ENCODE measurements around the gene ODF4.
"Not testable (repeated sequence)": the region's sequence is repeated elsewhere in the genome, so short reads cannot be mapped to it uniquely, and the experiment has no call there.

The ODF4 gene

GRCh38 chr17:8326511-8327302, 12.9 kb upstream of the ODF4 start:
- DNase-seq, result no peak

GRCh38 chr17:8327303-8327649, 12.4 kb upstream of the ODF4 start:
- DNase-seq, result no peak

GRCh38 chr17:8332128-8332527, 7.5 kb upstream of the ODF4 start:
- no peak for DNase-seq

- no peak for DNase-seq
Measured at GRCh38 chr17:8332688-8333087, 7.0 kb upstream of the ODF4 start.

GRCh38 chr17:8333281-8333680, 6.4 kb upstream of the ODF4 start:
- no peak for DNase-seq

GRCh38 chr17:8337802-8338752, 1.6 kb upstream of the ODF4 start:
- peak in 1 of 2 experiments; percentile 19 for DNase-seq

GRCh38 chr17:8338753-8339140, 893 bp upstream of the ODF4 start:
- DNase-seq, result no peak

GRCh38 chr17:8341456-8341855, 1.8 kb downstream of the ODF4 start:
- DNase-seq, result no peak

GRCh38 chr17:8345052-8345690, 5.5 kb downstream of the ODF4 start:
- no peak for DNase-seq

GRCh38 chr17:8345951-8346665, 6.5 kb downstream of the ODF4 start:
- DNase-seq, result no peak

GRCh38 chr17:8347001-8347400, 7.4 kb downstream of the ODF4 start:
- not testable (repeated sequence) for DNase-seq

GRCh38 chr17:8350339-8350738, 10.7 kb downstream of the ODF4 start:
- no peak for DNase-seq

- no peak for DNase-seq
Measured at GRCh38 chr17:8353736-8354135, 14.1 kb downstream of the ODF4 start.

- DNase-seq, result no peak
Measured at GRCh38 chr17:8354236-8354635, 14.6 kb downstream of the ODF4 start.

- no peak for DNase-seq
Measured at GRCh38 chr17:8357910-8358309, 18.3 kb downstream of the ODF4 start.

- peak; percentile 69 to 74 for DNase-seq
Measured at GRCh38 chr17:8359769-8360168, 20.1 kb downstream of the ODF4 start.

- peak; percentile 14 to 15 for DNase-seq
Measured at GRCh38 chr17:8360260-8360659, 20.6 kb downstream of the ODF4 start.

- DNase-seq, result no peak
Measured at GRCh38 chr17:8360751-8361150, 21.1 kb downstream of the ODF4 start.

GRCh38 chr17:8362651-8363332, 23.2 kb downstream of the ODF4 start:
- no peak for DNase-seq

- no peak for DNase-seq
Measured at GRCh38 chr17:8365143-8365542, 25.5 kb downstream of the ODF4 start.

GRCh38 chr17:8366231-8366630, 26.6 kb downstream of the ODF4 start:
- no peak for DNase-seq

- DNase-seq, result no peak
Measured at GRCh38 chr17:8368193-8368592, 28.6 kb downstream of the ODF4 start.

Measured in SHP77 (cell line).